Measurements from ENCODE around the gene CALN1. TPM values are rescaled to one million over a fixed set of nuclear protein-coding genes. Genes with fewer than 3 reads are reported as not detected.
"Not testable (repeated sequence)": the region's sequence is repeated elsewhere in the genome, so short reads cannot be mapped to it uniquely, and the experiment has no call there.

CALN1 gene
- total RNA-seq, 4 donors from 2014 or later, result under 0.01 to 0.33 (median 0.10) TPM; not detected in 1

DNA sequence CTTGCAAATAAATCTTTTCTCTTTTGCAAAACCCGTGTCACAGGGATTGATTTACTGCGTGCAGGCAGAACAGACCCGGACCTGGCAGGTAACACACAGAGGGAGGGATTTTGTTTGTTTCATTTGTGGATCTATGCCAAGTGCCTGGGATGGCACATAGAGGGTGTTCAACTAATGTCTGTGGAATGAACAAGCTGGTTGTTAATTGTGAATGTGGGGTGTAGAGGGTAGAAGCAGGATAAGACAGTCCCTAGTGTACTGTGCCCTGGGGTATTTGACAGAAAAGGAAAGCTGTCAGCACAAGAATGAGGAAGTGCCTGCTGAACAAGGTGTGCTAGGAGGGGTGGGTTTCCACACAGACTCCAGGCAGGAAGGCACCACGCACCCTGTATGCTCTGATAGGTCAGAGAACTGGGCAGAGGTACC lies 331.8 kb downstream of the CALN1 start:
- no peaks in the 10 kb centered on the region for H3K27me3 ChIP-seq
- WGBS, 2 donors, result 65 to 73% methylated on average over 4 of the region's 4 CpGs
- DNase-seq, result no peak
- intact Hi-C loops (cut with DNase I), result no loop called here
- no peaks in the 10 kb centered on the region for H3K4me1 ChIP-seq
- no peak overlapping the region for H3K27ac ChIP-seq
- no peak overlapping the region for H3K4me3 ChIP-seq (replicated peaks in 1 of 3)
- no peaks in the 10 kb centered on the region for H3K36me3 ChIP-seq
- H3K9me3 ChIP-seq, result no peaks in the 10 kb centered on the region
- TF ChIP-seq POLR2A (IDR thresholded peaks at IDR 0.05), result no peak
- TF ChIP-seq, protein P1, sequence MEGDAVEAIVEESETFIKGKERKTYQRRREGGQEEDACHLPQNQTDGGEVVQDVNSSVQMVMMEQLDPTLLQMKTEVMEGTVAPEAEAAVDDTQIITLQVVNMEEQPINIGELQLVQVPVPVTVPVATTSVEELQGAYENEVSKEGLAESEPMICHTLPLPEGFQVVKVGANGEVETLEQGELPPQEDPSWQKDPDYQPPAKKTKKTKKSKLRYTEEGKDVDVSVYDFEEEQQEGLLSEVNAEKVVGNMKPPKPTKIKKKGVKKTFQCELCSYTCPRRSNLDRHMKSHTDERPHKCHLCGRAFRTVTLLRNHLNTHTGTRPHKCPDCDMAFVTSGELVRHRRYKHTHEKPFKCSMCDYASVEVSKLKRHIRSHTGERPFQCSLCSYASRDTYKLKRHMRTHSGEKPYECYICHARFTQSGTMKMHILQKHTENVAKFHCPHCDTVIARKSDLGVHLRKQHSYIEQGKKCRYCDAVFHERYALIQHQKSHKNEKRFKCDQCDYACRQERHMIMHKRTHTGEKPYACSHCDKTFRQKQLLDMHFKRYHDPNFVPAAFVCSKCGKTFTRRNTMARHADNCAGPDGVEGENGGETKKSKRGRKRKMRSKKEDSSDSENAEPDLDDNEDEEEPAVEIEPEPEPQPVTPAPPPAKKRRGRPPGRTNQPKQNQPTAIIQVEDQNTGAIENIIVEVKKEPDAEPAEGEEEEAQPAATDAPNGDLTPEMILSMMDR (IDR thresholded peaks at IDR 0.05), result no peak

DNA sequence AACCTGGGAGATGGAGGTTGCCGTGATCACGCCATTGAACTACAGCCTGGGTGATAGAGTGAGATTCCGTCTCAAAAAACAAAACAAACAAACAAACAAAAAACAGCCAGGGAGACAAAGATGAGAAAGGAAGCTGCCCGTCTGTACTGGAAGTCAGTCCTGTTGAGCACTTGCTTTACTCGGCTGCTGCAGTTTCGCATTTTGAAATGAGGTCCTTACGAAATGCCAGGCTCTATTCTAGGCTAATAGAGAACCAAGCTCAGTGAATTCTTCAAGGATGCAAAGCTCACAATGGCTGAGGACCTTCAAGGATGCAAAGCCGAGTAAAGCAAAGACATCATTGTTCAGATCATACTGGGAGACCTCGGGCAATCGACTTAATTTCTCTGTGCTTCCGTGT lies 333.3 kb downstream of the CALN1 start:
- Histone ChIP-seq H3K4me1 (no peaks in the 10 kb centered on the region), H3K9me3 (no peaks in the 10 kb centered on the region), H3K4me3 (replicated peaks in 1 of 3) (no peak overlapping the region), H3K36me3 (no peaks in the 10 kb centered on the region), H3K27me3 (no peaks in the 10 kb centered on the region), H3K27ac (no peak overlapping the region)
- TF ChIP-seq, protein P1 (IDR thresholded peaks at IDR 0.05), result no peak
- no peak for TF ChIP-seq POLR2A (IDR thresholded peaks at IDR 0.05)
- no peak for DNase-seq
- intact Hi-C loops (cut with DNase I), result no loop called here
- WGBS, 2 donors, result 92 to 94% methylated on average over 11 of the region's 11 CpGs

DNA sequence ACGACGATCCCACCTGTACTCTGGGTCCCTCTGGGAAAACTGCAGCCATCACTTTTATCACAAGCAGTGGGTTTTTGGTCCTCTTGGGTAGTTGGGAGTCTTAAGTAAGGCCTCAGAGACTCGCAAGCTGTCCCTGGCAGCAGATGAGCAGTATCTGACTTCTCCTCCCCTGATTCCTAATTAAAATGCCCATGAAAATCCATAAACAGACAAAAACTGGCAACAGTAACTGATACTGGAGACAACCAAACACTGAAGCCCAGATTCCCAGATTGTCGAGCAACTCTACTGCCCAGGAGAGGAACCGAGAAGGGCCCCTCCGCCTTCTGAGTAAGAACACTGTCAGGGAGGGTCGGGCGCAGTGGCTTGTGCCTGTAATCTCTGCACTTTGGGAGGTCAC lies 333.8 kb downstream of the CALN1 start:
- no peak overlapping the region for H3K27ac ChIP-seq
- H3K36me3 ChIP-seq, result no peaks in the 10 kb centered on the region
- H3K9me3 ChIP-seq, result no peaks in the 10 kb centered on the region
- intact Hi-C loops (cut with DNase I), result no loop called here
- TF ChIP-seq POLR2A (IDR thresholded peaks at IDR 0.05), result no peak
- DNase-seq, result no peak
- H3K27me3 ChIP-seq, result no peaks in the 10 kb centered on the region
- 94 to 95% methylated on average over 8 of the region's 8 CpGs for WGBS, 2 donors
- no peaks in the 10 kb centered on the region for H3K4me1 ChIP-seq
- no peak overlapping the region for H3K4me3 ChIP-seq (replicated peaks in 1 of 3)

DNA sequence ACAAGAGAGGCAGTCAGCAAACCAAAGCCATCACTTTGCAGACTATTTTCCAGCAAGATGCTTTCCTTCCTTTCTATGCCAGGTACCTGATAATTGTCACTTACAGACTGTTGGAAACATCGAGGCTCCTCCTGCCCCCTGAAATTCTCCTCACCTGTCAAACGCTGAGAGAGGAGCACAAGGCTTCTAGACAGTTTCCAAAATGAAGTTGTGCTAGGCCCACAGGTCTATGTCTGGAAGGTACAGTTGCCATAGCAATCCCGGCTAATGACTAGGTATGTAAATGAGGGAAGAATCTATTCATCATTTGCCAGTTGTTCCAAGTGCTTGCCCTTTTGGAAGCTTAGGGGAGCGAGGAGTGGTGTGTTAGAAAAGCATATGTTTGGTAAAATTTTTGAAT lies 334.4 kb downstream of the CALN1 start:
- DNase-seq, result no peak
- H3K9me3 ChIP-seq, result no peaks in the 10 kb centered on the region
- no peaks in the 10 kb centered on the region for H3K27me3 ChIP-seq
- 78 to 88% methylated on average over 4 of the region's 4 CpGs for WGBS, 2 donors
- intact Hi-C loops (cut with DNase I), result no loop called here
- TF ChIP-seq POLR2A (IDR thresholded peaks at IDR 0.05), result no peak
- TF ChIP-seq, protein P1 (IDR thresholded peaks at IDR 0.05), result no peak
- H3K4me3 ChIP-seq (replicated peaks in 1 of 3), result no peak overlapping the region
- no peaks in the 10 kb centered on the region for H3K36me3 ChIP-seq
- H3K27ac ChIP-seq, result no peak overlapping the region
- no peaks in the 10 kb centered on the region for H3K4me1 ChIP-seq

DNA sequence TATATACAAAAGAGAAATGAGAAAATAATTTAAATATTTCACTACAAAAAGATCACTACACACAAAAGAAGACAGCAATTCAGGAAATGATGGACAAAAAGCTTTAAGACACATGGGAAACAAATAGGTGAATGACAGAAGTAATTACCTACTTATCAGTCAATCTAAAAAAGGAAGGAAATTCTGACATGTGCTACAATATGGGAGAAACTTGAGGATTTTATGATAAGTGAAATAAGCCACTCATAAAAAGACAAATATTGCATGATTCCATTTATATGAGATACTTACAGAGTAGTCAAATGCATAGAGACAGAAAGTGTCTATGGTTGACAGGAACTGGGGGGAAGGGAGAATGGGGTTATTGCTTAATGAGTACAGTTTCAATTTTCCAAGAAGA lies 339.2 kb downstream of the CALN1 start:
- no peaks in the 10 kb centered on the region for H3K36me3 ChIP-seq
- no peak for DNase-seq
- H3K4me3 ChIP-seq (replicated peaks in 1 of 3), result no peak overlapping the region
- no peaks in the 10 kb centered on the region for H3K9me3 ChIP-seq
- TF ChIP-seq, protein P1 (IDR thresholded peaks at IDR 0.05), result no peak
- no peaks in the 10 kb centered on the region for H3K27me3 ChIP-seq
- no peaks in the 10 kb centered on the region for H3K4me1 ChIP-seq
- intact Hi-C loops (cut with DNase I), result no loop called here
- H3K27ac ChIP-seq, result no peak overlapping the region

DNA sequence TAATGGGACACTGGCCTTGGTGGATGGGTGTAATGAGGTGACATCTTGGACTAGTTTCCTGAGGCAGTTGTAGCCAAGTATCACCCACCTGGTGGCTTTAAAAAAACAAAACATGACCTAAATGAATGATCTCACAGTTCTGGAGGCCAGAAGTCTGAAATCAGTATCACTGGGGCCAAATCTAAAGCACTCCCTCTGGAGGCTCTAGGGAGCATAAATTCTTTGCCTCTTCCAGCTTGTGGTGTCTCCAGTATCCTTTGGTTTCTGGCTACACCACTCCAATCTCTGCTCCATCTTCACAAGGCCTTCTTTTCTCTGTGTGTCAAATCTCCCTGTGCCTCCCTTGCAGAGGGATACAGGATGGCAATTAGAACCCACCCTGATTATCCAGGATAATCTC lies 342.9 kb downstream of the CALN1 start:
- Histone ChIP-seq H3K4me3 (replicated peaks in 1 of 3) (no peak overlapping the region), H3K4me1 (no peaks in the 10 kb centered on the region), H3K9me3 (no peaks in the 10 kb centered on the region), H3K27ac (no peak overlapping the region), H3K36me3 (no peaks in the 10 kb centered on the region), H3K27me3 (no peaks in the 10 kb centered on the region)
- TF ChIP-seq, protein P1 (IDR thresholded peaks at IDR 0.05), result no peak
- no peak for TF ChIP-seq POLR2A (IDR thresholded peaks at IDR 0.05)
- no peak for DNase-seq
- intact Hi-C loops (cut with DNase I), result no loop called here

DNA sequence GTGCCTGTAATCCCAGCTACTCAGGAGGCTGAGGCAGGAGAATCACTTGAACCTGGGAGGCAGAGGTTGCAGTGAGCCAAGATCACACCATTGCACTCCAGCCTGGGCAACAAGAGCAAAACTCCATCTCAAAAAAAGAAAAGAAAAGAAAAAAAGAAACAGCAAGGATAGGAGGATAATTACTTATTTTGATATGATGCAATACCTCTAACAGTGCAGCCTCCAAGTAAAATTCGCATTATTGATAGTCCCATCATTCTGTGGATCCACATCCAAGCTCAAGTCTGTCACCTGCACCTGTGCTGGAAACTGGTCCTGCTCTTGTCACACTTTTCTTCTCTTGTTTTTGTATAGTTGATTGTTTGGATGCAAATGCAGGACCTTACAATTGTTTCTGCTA lies 346.4 kb downstream of the CALN1 start:
- intact Hi-C loops (cut with DNase I); DNase-seq; H3K27ac ChIP-seq; H3K4me3 ChIP-seq (replicated peaks in 1 of 3); H3K4me1 ChIP-seq; H3K9me3 ChIP-seq; H3K27me3 ChIP-seq; H3K36me3 ChIP-seq: not testable (repeated sequence)
- WGBS, 2 donors, result 86 to 98% methylated on average over 1 of the region's 1 CpG
